A673 (cell line): Measurements from ENCODE around the gene PTPN1.

Source experiments
- EZH2 ChIP-seq: fragments of 200-600 bp; sonication (generic); IDR thresholded peaks from 2 replicates; pipeline ENCODE4 v1.6.1; 2017; ENCODE audit warnings: borderline replicate concordance, low read depth, mild to moderate bottlenecking, mixed read lengths, antibody characterized with exemption, low read length; ENCODE audit not compliant: poor library complexity, severe bottlenecking
- TF ChIP-seq, protein P1 (sequence below): fragments of 300-800, 200-600 bp; sonication (generic); conservative IDR thresholded peaks from 2 replicates; pipeline ENCODE4 v1.5.1; 2017; ENCODE audit warnings: low read depth, mild to moderate bottlenecking, antibody characterized with exemption, low read length, moderate library complexity, mixed read lengths

DNA sequence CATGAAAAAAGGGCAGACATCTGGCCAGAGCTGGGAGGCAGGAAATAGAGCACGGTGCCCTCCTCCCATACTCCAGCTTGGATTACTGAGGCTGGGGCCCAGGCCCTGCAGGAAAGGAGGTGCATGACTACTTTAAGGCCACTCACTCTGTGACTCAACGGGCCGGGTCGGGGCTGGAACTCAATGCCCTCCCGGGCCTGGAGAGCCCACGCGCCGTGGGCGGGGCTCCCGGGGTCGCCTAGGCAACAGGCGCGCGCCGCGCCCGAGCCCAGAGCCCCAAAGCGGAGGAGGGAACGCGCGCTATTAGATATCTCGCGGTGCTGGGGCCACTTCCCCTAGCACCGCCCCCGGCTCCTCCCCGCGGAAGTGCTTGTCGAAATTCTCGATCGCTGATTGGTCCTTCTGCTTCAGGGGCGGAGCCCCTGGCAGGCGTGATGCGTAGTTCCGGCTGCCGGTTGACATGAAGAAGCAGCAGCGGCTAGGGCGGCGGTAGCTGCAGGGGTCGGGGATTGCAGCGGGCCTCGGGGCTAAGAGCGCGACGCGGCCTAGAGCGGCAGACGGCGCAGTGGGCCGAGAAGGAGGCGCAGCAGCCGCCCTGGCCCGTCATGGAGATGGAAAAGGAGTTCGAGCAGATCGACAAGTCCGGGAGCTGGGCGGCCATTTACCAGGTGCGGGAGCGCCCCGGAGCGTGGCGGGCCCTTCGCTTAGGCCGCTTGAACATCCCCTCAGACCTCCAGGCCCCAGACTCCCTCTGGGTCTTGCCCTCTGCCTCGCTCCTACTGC, at the start of gene PTPN1:
- TF ChIP-seq, protein P1, sequence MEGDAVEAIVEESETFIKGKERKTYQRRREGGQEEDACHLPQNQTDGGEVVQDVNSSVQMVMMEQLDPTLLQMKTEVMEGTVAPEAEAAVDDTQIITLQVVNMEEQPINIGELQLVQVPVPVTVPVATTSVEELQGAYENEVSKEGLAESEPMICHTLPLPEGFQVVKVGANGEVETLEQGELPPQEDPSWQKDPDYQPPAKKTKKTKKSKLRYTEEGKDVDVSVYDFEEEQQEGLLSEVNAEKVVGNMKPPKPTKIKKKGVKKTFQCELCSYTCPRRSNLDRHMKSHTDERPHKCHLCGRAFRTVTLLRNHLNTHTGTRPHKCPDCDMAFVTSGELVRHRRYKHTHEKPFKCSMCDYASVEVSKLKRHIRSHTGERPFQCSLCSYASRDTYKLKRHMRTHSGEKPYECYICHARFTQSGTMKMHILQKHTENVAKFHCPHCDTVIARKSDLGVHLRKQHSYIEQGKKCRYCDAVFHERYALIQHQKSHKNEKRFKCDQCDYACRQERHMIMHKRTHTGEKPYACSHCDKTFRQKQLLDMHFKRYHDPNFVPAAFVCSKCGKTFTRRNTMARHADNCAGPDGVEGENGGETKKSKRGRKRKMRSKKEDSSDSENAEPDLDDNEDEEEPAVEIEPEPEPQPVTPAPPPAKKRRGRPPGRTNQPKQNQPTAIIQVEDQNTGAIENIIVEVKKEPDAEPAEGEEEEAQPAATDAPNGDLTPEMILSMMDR: no peak
- no peak for TF ChIP-seq EZH2
